ENCODE data around the gene CHD3.

- TF ChIP-seq CTCF (IDR thresholded peaks at IDR 0.05; ENCODE audit: poor library complexity) (no peak), EZH2phosphoT487 (IDR thresholded peaks at IDR 0.05; ENCODE audit: low read depth, severe bottlenecking, unreplicated experiment) (no peak)
Measured at GRCh38 chr17:7854851-7855659, 33.5 kb upstream of the CHD3 start, which contains the start of gene TMEM88.

All from hepatocyte (in vitro differentiated cells).